Endothelial cell of umbilical vein (primary cell): Measurements from ENCODE around the gene C1orf210. TPM values are rescaled to one million over a fixed set of nuclear protein-coding genes. Genes with fewer than 3 reads are reported as not detected.

Experiments
- BruUV-seq: library from RNA; stranded (reverse); fragments of 400-500 nt; replicated peaks from 2 replicates; lab custom pipeline; 2021; lab: Mats Ljungman, UMichigan
- CTCF ChIA-PET: fragments of 300-600, 350-600 bp; sonication (Branson Sonifier 250); formaldehyde crosslinking; loops from one replicate; lab custom pipeline; 2021; ENCODE audit warnings: antibody characterized with exemption, inconsistent platforms; lab: Charles Lee
- POLR2A ChIA-PET: fragments of 300-600, 350-600 bp; sonication (Branson Sonifier 250); formaldehyde crosslinking; loops from one replicate; lab custom pipeline; 2021; ENCODE audit warnings: antibody characterized with exemption, inconsistent platforms; lab: Charles Lee
- DNase-seq: peaks from one replicate; pipeline ENCODE4 v3.0.0-alpha.2; 2011; ENCODE audit warnings: low read depth, low spot score
- FAIRE-seq: peaks from 2 replicates; lab custom pipeline; 2011; peaks lifted over from hg19 to GRCh38; lab: Jason Lieb, UNC
- H2AFZ ChIP-seq: 2 replicates; pipeline ENCODE4 v1.6.0; 2012; ENCODE audit warnings: low read depth, low read length, control low read depth, inconsistent platforms
- H3K27ac ChIP-seq: 2 replicates; pipeline ENCODE4 v1.5.1; 2011; ENCODE audit warnings: low read depth, mild to moderate bottlenecking, control low read depth, low read length, moderate library complexity; ENCODE audit not compliant: insufficient read depth
- H3K27me3 ChIP-seq, 2 experiments: 2 replicates each; pipeline versions ENCODE4 v1.6.0 to v1.6.1; 2011; ENCODE audit warnings: low read length in 2 of 2, mixed read lengths in 1 of 2; ENCODE audit not compliant: control insufficient read depth in 2 of 2, insufficient read depth in 2 of 2
- H3K36me3 ChIP-seq, 2 experiments: 2 replicates in 1 of 2; 3 replicates in 1 of 2; pipeline ENCODE4 v1.5.1; 2011; ENCODE audit warnings: low read length in 2 of 2, mild to moderate bottlenecking in 1 of 2, moderate library complexity in 1 of 2; ENCODE audit not compliant: control insufficient read depth in 2 of 2, insufficient read depth in 2 of 2; ENCODE audit errors: extremely low read depth in 1 of 2
- H3K4me1 ChIP-seq: 3 replicates; pipeline ENCODE4 v1.5.1; 2011; ENCODE audit warnings: mild to moderate bottlenecking, low read length; ENCODE audit not compliant: control insufficient read depth, insufficient read depth; ENCODE audit errors: extremely low read depth
- H3K4me2 ChIP-seq: 2 replicates; pipeline ENCODE4 v1.6.1; 2011; ENCODE audit warnings: low read length, control low read depth, mixed read lengths; ENCODE audit not compliant: insufficient read depth
- H3K4me3 ChIP-seq, 3 experiments: fragments of 200-600 bp in 1 of 3; sonication (generic), shearing (Covaris generic) in 1 of 3; replicated peaks in 1 of 3; 2 replicates each; pipeline ENCODE4 v1.5.1; 2011 to 2016; ENCODE audit warnings: control low read depth in 3 of 3, low read length in 3 of 3, mild to moderate bottlenecking in 2 of 3, inconsistent platforms in 1 of 3, low read depth in 1 of 3, moderate library complexity in 1 of 3; ENCODE audit not compliant: insufficient read depth in 1 of 3
- H3K79me2 ChIP-seq: 2 replicates; pipeline ENCODE4 v1.6.0; 2012; ENCODE audit warnings: low read length, inconsistent platforms; ENCODE audit not compliant: control insufficient read depth, insufficient read depth
- H3K9ac ChIP-seq: replicated peaks from 2 replicates; pipeline ENCODE3; 2011; ENCODE audit warnings: low read length, control low read depth; ENCODE audit not compliant: insufficient read depth; ENCODE audit errors: extremely low read depth
- H3K9me1 ChIP-seq: replicated peaks from 3 replicates; pipeline ENCODE4 v1.6.0; 2011; ENCODE audit warnings: mild to moderate bottlenecking, low read length; ENCODE audit not compliant: control insufficient read depth, insufficient read depth; ENCODE audit errors: extremely low read depth
- H3K9me3 ChIP-seq: replicated peaks from 2 replicates; pipeline ENCODE4 v1.5.1; 2012; ENCODE audit warnings: low read length, inconsistent platforms; ENCODE audit not compliant: control insufficient read depth, insufficient read depth
- H4K20me1 ChIP-seq: replicated peaks from 2 replicates; pipeline ENCODE3; 2011; ENCODE audit warnings: mild to moderate bottlenecking, low read length; ENCODE audit not compliant: control insufficient read depth, insufficient read depth; ENCODE audit errors: extremely low read depth
- EZH2 ChIP-seq: IDR thresholded peaks from 2 replicates; pipeline ENCODE4 v1.6.1; 2012; ENCODE audit warnings: borderline replicate concordance, low read depth, mild to moderate bottlenecking, moderate library complexity, low read length, inconsistent platforms; ENCODE audit not compliant: severe bottlenecking
- FOS ChIP-seq: IDR thresholded peaks from 2 replicates; pipeline ENCODE4 v1.6.1; 2011; ENCODE audit warnings: mild to moderate bottlenecking, low read length, moderate library complexity, borderline replicate concordance; ENCODE audit not compliant: insufficient read depth
- GATA2 ChIP-seq: IDR thresholded peaks from 2 replicates; pipeline ENCODE4 v1.7.0; 2011; ENCODE audit warnings: low read depth, mild to moderate bottlenecking, moderate library complexity, mixed read lengths, low read length; ENCODE audit not compliant: insufficient read length, insufficient read depth
- JUN ChIP-seq: IDR thresholded peaks from 2 replicates; pipeline ENCODE4 v1.6.1; 2011; ENCODE audit warnings: borderline replicate concordance, low read depth; ENCODE audit not compliant: insufficient read length, insufficient read depth
- MYC ChIP-seq: IDR thresholded peaks from one replicate; pipeline ENCODE4 v1.6.1; 2011; ENCODE audit warnings: mild to moderate bottlenecking, low read depth, low read length
- POLR2A ChIP-seq: IDR thresholded peaks from 2 replicates; pipeline ENCODE4 v1.6.1; 2012; ENCODE audit warnings: low read depth, mild to moderate bottlenecking, control low read depth, low read length
- POLR2AphosphoS5 ChIP-seq: IDR thresholded peaks from 2 replicates; pipeline ENCODE4 v1.6.1; 2012; ENCODE audit warnings: low read depth, mild to moderate bottlenecking, control low read depth, low read length, moderate library complexity; ENCODE audit not compliant: insufficient read depth
- dilution Hi-C: fragments of 300-500 bp; cut with MboI; formaldehyde crosslinking; loops from one replicate; pipeline ENCODE4 v1.15.0; 2019; ENCODE audit warnings: low sequenced_read_pairs; ENCODE audit not compliant: extremely low pct_ligation_motif_present
- intact Hi-C: fragments of 100-400 bp; cut with micrococcal nuclease; formaldehyde crosslinking; loops from one replicate; pipeline ENCODE4 v1.10.0; 2022
- polyA plus RNA-seq, 4 experiments: library from polyadenylated mRNA; depleted of rRNA in 3 of 4; stranded (reverse) in 3 of 4; unstranded in 1 of 4; fragments of >200 nt; gene quantifications; 2 replicates each; pipeline versions ENCODE4 v1.2.1 to v1.2.3, GENCODE V29; 2011 to 2012; ENCODE audit warnings: missing spikeins in 1 of 4
- total RNA-seq: library from RNA; stranded (reverse); gene quantifications from 2 replicates; pipeline ENCODE4 v1.2.3, GENCODE V29; 2021
- TF ChIP-seq, protein P1 (sequence below), 2 donors: IDR thresholded peaks; 1 replicate in 1 of 2; 2 replicates in 1 of 2; pipeline ENCODE4 v1.5.1; 2011; ENCODE audit warnings: low read length in 2 of 2, mild to moderate bottlenecking in 2 of 2, moderate library complexity in 2 of 2, control low read depth in 1 of 2, inconsistent platforms in 1 of 2, low read depth in 1 of 2; ENCODE audit not compliant: insufficient read depth in 1 of 2; ENCODE audit errors: extremely low read depth in 1 of 2
- TF ChIP-seq, protein P2 (sequence below): IDR thresholded peaks from 2 replicates; pipeline ENCODE4 v1.6.1; 2011; ENCODE audit not compliant: insufficient read depth, insufficient read length

Gene C1orf210
- total and polyA plus RNA-seq, 2 donors (not counting 3 experiments of a cell fraction or from before 2014, with no cell fraction given): not detected

DNA sequence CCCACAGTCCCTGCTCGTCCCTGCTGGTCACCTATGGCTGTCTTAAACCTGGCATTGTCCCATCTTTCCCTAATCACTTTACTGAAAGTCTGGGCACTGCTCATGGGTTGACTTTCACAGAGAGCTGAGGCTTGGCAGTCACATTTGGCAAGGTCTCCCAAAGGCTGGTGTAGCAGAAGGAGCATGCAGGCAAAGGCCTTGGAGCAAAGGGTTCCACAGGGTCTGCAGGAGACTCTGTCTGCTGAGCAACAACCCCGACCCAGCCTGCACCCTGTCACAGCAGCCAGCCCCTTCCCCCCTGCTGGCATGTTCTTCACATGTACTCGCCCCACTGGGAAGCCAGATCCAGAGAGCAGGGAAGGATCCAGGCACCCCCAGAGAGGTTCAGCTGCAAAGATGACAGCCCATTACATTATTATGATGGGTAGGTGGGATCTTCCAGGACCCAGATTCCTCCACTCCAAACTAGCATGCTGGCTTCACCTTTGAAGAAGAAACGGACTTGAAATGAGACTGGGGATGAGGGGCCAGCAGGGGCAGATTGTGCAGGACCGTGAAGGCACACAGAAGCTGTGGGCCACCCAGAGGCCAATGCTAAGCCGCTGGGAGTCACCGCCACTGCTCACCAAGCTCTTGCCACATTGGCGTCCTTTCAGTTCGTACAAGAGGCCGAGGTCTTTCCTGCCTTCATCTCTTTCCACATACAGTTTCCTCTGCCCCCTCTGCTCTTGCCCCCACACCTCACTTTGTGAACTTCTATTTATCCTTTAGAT is 29.8 kb downstream of the C1orf210 start:
- ChIA-PET POLR2A (no interaction called here), CTCF (no interaction called here)
- dilution Hi-C loops (no loop called here), intact Hi-C loops (no loop called here)
- no peak for TF ChIP-seq GATA2
- no peak for TF ChIP-seq EZH2
- no peak for TF ChIP-seq JUN
- no peak for TF ChIP-seq POLR2A
- no peak for TF ChIP-seq FOS
- TF ChIP-seq, protein P1, sequence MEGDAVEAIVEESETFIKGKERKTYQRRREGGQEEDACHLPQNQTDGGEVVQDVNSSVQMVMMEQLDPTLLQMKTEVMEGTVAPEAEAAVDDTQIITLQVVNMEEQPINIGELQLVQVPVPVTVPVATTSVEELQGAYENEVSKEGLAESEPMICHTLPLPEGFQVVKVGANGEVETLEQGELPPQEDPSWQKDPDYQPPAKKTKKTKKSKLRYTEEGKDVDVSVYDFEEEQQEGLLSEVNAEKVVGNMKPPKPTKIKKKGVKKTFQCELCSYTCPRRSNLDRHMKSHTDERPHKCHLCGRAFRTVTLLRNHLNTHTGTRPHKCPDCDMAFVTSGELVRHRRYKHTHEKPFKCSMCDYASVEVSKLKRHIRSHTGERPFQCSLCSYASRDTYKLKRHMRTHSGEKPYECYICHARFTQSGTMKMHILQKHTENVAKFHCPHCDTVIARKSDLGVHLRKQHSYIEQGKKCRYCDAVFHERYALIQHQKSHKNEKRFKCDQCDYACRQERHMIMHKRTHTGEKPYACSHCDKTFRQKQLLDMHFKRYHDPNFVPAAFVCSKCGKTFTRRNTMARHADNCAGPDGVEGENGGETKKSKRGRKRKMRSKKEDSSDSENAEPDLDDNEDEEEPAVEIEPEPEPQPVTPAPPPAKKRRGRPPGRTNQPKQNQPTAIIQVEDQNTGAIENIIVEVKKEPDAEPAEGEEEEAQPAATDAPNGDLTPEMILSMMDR (IDR thresholded peaks at IDR 0.05; ENCODE audit: extremely low read depth in 1 of 2, insufficient read depth in 1 of 2, low read depth in 1 of 2, low read length in 2 of 2): no peak
- no peak for TF ChIP-seq POLR2AphosphoS5
- TF ChIP-seq, protein P2, sequence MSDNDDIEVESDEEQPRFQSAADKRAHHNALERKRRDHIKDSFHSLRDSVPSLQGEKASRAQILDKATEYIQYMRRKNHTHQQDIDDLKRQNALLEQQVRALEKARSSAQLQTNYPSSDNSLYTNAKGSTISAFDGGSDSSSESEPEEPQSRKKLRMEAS: no peak
- no peak for TF ChIP-seq MYC
- DNase-seq (no peak), FAIRE-seq (no peak)
- no peaks in the 10 kb centered on the region for H3K36me3 ChIP-seq
- H2AFZ ChIP-seq: no peak overlapping the region
- H3K9me3 ChIP-seq: no peaks in the 10 kb centered on the region
- H3K9ac ChIP-seq: no peak overlapping the region
- no peaks in the 10 kb centered on the region for H3K9me1 ChIP-seq
- H3K4me2 ChIP-seq: no peak overlapping the region
- no peak overlapping the region for H3K27ac ChIP-seq
- no peaks in the 10 kb centered on the region for H3K79me2 ChIP-seq
- H3K4me3 ChIP-seq: no peak overlapping the region
- no peaks in the 10 kb centered on the region for H3K4me1 ChIP-seq
- H4K20me1 ChIP-seq: no peaks in the 10 kb centered on the region
- peaks cover 5 to 13% of the 10 kb centered on the region in 2 experiments for H3K27me3 ChIP-seq
- BruUV-seq: no TSS peak
